NCI-H1694 (cell line): ENCODE data around the gene CYRIA.

Source experiments
- DNase-seq: peaks from one replicate; lab custom pipeline; 2025; lab: John Stamatoyannopoulos, UW

CYRIA gene

DNA sequence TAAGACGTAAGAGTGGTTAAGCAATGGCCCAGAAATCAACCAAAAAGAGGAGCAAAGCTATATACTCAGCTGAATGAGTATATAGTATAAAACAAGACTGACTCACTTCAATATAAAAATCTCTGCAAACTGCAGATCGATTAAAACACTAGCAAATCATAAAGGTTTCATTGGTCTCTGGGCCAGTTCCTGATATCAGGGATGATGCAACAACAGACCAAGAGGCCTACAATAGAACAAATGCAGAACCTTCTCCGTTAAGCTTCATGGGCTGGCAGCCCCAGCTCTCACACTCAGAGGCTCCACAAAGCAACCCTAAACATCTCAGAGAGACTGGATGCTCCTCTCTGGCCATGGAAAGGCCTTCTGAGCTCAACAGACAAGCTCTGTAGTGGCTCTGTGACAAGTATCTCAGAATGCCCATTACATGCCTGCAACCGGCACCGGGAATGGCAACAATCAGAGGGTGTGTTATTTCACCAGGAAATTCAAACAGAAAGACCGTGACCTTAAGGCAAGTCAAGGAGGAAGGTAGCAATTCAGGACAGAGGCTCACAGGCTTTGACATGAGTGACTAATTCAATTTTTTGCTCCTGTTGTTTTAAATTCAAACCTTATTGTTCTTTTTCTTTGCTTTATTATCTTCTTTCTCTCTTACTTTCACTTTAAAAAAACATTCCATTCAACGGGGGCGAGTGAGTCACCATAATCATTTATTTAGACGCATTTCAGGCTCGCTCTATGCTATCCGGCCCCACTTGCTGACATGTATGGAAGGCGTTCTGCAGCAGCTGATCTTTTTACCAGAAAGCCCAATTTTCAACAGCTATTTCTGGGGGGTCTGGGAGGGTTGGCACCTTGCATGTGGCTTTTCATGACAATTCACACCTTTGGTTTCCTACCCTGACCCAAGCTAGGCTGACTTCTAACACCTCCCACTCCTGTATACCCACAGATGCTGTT lies 15.1 kb downstream of the CYRIA start:
- DNase-seq, result no peak

DNA sequence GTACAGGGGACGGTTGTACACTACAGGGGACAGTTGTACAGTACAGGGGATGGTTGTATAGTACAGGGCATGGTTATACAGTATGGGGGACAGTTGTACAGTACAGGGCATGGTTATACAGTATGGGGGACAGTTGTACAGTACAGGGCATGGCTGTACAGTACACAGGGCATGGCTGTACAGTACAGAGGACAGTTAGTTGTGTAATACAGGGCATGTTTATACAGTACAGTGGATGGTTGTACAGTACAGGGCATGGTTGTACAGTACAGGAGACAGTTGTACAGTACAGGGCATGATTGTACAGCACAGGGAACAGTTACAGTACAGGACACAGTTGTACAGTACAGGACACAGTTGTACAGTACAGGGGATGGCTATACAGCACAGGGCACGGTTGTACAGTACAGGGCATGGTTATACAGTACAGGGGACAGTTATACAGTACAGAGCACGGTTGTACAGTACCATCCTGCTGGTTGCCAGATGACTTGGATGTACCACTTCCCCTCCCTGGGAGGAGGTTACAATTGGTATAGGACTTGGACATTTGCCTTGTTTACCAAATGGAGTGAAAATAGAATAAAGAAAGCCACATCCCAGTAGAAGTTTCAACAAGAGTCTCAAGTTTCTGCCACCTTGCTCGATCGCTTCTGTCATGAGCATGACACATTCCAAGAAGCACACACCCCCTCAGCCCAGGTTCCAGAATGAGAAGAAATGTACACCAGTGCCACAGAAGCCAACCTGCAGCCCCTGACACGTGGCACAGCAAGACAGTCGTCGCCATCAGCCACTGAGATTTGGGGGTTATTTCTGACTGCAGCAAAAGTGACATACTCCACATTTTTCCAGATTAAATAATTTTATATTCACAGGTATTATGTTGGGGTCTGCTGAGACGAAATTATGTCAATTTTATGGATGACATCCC lies 16.0 kb downstream of the CYRIA start:
- DNase-seq, result no peak

DNA sequence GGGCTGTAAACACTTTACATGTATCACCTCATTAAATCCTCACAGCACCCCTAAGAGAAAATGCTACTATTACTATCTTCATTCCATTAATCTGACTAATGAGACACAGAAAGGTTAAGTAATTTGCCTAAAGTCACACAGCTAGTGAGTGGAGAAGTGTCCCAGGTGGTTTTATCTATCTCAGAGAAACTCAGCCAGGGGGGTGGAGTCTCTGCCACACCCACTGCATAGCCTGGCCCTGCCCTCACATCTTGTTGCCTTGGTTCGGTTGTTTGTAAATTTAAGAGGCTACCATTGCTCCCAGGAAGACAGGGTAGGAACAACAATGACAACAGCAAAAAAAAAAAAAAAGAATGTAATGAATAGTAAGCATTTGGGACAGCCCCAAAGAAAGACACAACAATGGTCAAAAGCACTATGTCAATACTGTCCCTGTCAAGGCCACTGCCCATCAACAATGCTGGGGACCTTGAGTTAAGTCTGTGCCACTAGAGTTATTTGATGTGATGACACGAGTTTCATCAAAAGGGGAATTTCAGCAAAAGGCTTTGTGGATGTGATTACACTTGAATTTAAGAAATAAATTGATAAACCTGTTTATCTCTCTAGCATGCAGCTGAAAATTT lies 17.5 kb downstream of the CYRIA start:
- DNase-seq, result no peak

DNA sequence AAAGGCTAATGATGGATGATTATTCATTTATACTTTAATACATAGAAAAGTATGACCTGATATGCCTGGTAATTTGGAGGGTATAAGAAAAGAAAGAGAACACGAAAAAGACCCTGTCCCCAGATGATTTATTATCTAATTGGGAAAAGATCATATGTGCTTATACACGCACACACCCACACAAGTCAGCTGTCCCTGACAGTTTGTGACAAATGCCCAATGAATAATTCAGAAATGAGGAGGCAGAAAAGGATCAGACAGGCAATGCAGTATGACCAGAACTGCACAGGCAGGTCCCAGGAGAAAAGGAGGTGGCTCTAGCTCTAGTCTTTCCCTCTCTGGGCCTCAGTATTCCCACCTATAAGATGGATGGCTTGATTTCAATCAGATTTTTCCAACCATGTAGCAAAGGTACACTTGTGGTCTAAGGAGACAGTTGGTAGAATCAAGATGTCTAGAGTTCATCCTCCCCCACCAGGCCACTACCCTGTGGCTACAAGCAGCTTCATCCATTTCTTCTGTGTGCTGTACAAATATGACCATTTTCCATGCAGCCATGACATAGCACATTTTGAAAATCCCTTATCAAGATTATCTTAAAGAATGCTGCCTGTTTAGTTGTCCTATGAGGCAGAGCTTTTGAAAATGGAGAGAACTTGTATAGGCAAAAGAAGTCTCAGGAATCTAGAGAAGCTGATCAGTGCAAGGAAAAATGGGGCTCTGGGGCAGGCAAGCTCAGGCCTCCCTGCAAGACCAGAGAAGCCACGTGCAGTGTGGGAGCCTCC lies 19.7 kb downstream of the CYRIA start:
- no peak for DNase-seq

DNA sequence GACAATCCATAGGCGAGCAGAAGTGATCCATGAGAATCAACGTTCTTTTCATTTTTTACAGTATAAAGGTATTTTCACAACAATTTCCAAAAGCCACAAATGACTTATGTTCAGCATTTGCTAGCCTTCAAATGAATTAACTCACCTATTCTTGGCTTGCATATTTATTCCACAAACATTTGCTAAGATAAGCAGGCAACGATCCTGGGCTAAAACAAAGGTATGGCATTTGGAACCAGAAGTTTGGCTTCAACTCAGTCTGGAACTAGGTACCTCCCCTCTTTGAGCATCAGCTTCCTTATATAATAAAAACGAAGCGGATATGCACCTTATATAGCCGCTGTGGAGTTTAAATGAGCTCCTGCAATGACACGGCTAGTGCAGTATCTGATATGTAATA lies 20.5 kb downstream of the CYRIA start:
- DNase-seq, result no peak

DNA sequence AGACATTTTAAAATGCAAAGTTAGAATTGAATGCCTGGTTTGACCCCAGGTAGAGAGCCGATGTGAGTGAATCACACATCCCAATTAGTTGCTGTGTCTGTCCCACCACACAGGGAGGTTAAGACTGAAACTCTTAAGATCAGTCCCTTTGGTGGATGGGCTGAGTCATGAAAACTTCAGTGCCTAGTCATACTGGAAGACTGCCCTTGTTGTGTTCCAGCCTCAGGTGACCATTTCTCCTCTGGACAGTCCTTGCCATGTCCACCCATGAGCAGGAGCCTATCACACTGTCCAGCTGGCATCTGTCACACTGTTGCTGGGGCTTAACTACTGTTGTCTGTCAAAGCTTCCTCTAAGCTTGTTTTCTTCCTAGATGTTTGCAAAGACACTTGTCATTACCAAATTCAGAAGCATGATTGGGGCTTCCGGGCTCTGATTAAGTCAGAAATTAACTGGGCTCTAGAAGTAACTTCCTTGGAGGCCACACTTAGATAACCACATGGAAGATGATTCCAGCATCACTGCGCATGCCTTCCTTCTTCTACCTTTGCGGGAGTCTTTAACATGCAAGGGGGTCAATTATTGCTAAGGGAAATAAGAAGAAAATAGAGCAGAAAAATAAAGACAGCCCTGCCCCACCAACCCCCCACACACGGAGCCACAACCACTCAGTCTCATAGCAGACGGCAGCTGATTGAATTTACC lies 21.3 kb downstream of the CYRIA start:
- DNase-seq, result no peak

DNA sequence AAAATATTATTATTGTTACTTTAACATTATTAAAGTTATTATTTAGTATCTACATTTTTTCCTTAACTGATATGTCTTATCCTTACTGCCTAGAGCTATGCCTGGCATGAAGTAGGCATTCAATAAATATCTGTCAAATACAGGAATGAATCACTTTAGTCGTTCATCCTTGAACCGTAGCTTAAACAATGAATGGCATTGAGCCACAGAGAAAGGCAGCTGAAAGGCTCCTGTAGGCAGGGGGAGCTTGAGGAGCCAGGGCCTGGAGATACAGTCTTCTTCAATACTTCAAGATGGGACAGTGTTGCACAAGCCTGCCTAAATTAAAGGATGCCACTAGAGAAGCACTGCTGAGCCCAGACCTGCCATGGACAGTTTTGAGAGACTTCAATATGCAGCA lies 22.5 kb downstream of the CYRIA start:
- no peak for DNase-seq

DNA sequence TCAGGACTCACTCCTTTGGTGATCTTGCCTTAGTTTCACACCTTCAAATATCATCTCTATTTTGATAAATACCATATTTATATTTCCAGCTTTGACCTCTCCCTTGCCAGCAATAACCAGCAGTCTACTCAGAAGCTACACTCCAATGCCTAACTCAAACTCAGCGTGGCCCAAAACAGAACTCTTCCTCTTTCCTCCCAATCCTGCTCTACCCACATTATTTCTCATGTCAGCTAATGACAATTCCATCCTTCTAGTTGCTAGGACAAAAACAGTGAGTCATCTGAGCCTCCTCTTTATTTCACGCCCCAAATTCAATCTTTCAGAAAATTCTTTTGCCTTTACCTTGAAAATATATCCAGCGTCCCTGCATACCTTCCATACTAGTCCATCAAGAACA lies 23.5 kb downstream of the CYRIA start:
- no peak for DNase-seq

DNA sequence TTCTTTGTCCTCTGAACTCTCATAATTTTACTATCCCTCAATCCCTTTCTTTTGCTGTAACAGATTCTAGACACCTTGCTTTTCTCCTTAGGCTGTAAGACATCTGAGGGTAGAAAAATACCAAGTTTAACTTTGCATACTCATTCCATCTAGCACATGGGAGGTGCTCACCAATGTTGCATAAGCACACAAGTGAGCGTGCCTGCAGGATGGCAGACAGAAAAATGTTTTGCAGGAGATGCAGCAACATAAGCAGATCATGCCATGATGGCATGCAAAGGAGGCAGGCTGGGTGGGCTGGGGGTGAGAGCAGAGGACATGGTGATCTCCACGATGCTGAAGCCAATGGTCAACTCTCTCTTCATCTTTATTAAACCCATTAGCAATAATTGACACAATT lies 24.1 kb downstream of the CYRIA start:
- no peak for DNase-seq

DNA sequence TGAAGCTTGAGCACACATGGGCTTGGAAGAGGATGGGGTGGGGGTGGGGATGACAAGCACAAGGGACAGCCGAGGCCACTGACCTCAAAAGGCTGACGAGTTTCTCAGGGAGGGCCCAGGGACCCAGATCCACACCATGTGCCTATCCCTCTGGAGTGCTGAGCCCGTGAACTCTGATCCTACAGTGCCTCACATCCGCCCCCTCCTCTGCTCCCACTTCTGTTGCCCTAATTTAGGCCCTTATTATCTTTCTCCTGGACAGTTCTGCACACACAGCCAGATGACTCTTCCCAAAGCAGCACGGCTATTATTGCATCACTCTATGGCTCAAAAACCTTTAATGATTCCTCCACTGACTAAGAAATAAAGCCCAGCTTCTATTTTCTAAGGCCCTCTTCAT lies 24.8 kb downstream of the CYRIA start:
- no peak for DNase-seq

DNA sequence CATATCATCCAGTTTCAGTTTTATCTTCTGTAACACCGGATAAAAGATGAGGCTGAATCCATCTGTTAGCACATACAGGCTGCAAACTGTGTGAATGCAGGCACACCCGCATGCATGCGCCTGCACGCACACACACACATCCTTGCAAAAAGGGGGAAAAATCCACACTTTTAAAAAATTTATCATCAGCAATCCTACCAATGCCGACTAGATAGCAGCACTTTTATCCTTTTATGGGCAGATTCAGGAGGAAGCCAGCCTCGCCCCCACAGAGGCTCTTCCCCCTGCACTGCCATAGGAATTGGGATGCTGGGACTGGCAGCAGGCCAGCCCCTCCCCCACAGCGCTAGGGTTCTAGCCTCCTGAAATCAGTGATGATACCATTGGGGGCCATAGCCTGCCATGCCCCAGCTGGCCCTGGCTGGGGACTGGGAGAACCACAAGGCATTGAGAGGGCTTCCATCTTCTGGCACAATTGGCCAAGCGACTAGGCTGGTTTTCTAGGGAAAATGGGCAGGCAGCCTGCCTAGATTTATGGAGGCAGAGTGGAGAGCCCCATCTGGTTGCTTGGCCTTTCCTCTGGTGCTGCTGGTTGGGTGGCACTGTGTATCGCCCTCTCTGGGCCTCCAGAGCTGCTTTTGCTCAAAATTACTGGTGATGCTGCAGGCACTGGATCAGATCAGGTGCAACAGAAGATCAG lies 25.5 kb downstream of the CYRIA start:
- no peak for DNase-seq

DNA sequence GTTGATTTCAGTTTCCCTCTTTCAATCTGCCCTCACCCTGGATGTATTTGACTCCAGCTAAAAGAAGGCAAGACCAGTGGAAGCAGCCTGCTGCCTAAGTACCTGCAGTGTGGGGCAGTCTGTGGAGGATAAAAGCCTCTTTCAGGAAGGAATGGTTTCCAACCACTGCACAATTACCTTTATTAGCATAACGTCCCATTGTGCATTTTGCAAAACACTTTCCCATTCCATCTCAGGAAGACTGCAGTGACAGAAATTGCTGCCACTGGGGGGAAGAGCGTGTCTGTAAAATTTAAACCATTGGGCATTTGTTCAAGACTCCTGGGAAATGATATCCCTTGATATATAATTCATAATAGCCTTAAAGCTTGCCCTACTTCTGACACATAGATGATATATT lies 26.2 kb downstream of the CYRIA start:
- DNase-seq, result no peak

DNA sequence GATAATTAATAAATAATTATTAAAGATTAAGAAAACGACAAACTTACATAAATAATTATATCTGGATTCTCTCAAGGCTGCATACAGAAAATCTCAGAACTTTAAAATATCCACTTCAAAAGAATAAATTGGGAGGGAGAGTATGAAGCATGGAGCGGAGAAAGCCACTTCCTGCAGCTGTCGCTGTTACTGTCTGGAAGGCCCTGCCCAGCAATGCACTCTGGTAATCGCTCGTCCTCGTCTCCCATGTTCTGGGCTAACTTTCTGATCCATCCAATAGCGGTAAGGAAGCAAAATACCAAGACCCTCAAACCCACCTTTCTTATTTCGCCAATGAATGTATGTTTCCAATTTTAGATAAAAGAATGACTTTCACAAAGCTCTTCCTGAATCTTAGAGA lies 26.7 kb downstream of the CYRIA start:
- DNase-seq, result no peak

DNA sequence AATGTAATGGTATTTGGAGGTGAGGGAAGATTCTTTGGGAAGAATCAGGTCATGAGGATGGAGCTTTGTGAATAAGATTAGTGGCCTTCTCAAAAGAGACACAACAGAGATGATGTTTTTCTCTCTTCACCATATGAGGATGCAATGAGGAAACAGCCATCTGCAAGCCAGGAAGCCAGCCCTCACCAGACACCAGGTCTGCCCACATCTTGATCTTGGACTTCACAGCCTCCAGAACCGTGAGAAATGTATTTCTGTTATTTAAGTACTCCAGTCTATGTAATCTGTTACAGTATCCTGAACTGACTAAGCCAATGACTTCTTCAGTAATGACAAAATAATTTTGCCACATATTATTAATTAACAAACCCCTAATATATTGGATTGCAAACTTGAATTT lies 28.3 kb downstream of the CYRIA start:
- no peak for DNase-seq

DNA sequence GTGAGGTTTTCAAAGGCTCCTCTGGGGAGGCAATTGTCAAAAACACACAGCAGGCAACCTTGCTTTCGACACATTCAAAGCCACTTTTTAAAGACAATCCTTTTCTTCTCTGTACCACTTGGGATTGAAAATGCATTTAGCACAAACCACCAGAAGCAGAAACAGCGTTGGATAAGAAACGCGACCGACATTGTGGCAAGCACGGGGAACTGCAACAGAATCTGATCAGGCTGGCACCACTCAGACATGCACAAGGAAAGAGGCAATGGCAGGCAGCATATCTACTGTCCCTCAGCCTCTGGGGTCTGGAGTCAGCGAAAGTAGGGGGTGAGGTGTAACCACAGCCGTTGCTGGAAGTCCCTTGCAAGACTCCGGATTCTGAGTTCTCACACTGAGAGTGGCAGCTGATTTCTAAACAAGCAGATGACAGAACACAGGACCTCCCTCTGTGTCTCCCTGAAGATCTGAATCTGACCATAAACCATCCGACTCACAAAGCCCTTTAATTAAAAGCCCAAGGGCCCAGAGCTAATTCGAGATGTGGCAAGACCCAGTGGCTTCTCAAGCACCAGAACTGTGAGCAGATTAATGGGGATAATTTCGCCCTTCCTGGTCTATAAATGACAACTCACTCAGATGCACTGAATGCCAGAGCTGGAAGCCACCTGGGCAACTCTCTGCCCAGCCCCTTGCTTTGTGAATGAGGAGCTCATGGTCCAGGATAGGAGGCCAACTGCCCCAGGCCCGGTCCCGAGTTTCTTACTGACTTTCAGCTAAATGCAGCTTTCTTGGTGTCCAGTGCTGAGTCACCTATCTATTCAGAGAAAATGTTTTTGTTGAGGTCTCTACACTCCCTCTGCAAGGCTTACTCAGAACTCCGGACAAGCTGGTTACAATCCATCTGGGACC lies 29.6 kb downstream of the CYRIA start:
- DNase-seq, result no peak

DNA sequence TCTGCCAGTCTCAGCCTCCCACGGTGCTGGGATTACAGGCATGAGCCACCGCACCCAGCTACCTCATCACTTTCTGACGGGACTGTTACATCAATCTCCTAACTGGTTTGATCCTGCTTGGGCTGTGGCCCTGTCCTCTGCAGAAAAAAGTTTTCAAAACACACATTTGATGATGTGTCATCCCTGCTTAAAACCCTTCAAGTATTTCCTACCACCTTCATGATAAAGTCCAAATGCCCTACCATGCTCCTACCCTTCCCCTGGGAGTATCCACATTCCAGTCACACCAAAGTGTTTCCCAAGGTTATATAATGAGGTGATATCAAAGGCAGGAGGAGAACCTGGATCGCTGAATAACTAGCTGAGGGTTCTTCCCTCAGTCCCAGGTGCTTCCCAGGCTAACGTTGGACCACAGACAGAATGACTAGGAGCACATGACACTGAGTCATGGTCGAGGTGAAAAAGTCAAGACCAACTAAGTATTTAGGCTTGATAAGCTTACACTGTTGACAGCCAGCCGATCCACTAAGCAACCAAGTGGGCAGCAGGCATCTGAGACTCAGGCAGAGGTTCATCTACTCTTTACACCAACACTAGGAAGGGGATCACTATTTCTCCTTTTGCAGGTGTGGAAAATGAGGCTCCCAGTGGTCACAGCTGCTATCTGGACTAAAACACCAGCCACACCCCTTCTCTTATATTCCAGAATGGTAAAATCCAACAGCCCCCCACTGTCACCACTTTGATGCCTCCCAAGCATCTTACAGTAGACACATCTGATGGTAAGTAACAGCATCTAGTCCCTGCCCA lies 31.8 kb downstream of the CYRIA start:
- DNase-seq, result no peak

DNA sequence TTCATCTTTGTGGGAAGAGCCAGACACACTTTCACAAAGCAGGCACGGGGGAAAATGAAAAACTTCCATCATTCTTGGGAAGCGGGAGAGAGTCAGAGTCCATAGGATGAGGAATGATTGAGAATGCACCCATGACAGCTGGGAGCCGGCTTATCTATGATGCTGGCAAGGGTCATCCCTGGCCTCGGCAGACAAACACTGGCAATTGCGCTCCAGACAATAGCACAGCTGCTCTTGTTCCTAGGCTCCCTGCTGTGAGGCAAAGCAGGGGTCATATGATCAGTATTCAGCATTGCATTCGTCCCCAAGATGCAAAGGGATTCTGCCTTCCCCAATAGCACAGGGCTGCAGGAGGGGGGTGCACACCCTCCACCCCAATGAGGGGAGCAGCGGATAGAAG lies 33.0 kb downstream of the CYRIA start:
- DNase-seq, result no peak

DNA sequence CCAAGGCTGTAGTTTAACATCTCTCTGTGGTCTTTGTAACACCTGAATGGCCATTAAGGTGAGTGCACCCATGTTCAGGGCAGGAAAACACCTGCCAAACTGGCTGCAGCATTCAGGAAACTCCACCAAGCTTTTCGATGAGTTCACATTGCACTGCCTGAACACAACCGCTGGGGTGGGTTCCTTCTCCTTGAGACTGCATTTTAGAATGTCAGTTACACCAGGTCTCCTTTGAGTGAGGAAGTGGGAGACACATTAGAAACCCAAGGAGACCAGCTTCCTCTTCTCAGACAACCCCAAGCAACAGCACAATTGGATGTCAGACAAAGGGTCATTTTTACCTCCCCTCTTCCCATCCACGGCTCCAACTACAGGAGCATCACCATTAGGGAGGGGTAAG lies 35.2 kb downstream of the CYRIA start:
- DNase-seq, result no peak

DNA sequence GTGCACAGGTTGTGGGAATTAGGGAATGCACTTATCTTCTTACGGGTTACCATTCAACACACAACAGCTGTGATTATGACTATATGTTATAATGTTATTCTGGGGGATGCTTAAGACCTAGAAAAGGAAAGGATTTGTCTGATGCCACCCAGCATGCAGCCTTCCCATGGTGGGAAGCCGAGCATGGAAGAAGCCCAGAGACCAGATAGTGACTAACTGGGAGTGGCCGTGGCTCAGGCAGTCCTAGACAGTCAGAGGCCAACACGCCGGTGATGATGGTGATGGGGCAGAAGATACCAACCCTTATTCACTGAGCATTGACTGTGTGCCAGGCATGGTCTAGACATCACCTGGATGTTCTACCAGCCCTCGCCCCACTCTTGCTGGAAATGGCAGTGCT lies 35.9 kb downstream of the CYRIA start:
- DNase-seq, result no peak
